Measurements from ENCODE around the gene SDK1. TPM values are rescaled to one million over a fixed set of nuclear protein-coding genes. Genes with fewer than 3 reads are reported as not detected.

The SDK1 gene
- total and polyA plus RNA-seq, 4 donors = 0.12 to 0.47 (median 0.36) TPM

DNA sequence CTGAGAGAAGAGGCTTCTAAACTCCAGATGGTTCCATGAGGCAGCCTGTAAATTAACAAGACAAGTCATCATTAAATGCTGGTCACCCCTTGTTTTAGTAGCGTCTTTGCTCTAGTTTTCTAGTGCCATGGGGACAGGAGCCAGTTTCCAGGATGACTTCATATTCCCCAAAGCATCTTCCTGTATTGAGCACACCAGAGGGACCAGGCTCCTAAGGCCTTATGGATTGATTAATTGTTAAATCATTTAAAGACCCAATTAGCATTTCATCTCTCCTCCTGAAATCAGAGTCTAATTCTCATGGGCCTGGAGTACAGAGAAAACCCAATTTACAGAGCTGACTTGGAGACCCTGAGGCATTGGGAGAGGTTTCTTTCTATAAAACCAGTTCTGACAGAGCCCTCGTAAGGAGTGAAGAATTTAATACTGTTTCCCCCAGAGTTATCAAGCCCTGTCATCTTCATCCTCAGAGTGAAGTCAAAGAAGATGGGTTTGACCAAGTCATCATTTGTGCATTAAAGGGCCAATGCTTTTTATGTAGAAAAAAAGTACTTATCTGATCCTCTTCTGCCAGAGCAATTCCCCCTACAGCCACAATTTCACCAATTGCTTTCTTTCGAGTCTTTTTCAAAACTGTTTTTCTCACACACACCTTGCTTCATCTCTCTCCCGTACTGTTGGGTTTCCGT is 678.7 kb downstream of the SDK1 start:
- H3K36me3 ChIP-seq (ENCODE audit: control insufficient read depth in 4 of 4, insufficient read depth in 3 of 4, low read depth in 1 of 4, low read length in 3 of 4) = no peaks in the 10 kb centered on the region
- H3K4me3 ChIP-seq (ENCODE audit: low read depth in 1 of 3, low read length in 3 of 3) = no peak overlapping the region
- no peaks in the 10 kb centered on the region for H3K27me3 ChIP-seq (ENCODE audit: control insufficient read depth in 4 of 4, insufficient read depth in 4 of 4, low read length in 3 of 4)
- no peak overlapping the region for H3K9ac ChIP-seq (ENCODE audit: low read depth in 1 of 2, low read length in 2 of 2)
- H3K9me3 ChIP-seq (ENCODE audit: control insufficient read depth in 4 of 4, low read length in 3 of 4) = peaks cover 0 to 3% (median 0%) of the 10 kb centered on the region in 4 donors
- DNase-seq (ENCODE audit: low spot score) = no peak
- WGBS = 83% methylated on average over 5 of the region's 5 CpGs
- no peaks in the 10 kb centered on the region for H3K4me1 ChIP-seq (ENCODE audit: control insufficient read depth in 4 of 4, insufficient read depth in 4 of 4, low read length in 3 of 4)
- no peak overlapping the region for H3K27ac ChIP-seq (ENCODE audit: low read depth in 1 of 2, low read length in 2 of 2)
- TF ChIP-seq NR2F2 (IDR thresholded peaks at IDR 0.05) = no peak
- no peak for TF ChIP-seq YY1 (IDR thresholded peaks at IDR 0.05)
- no peak for TF ChIP-seq EGR1 (IDR thresholded peaks at IDR 0.05; ENCODE audit: low read depth in 2 of 2)
- TF ChIP-seq, protein P1, sequence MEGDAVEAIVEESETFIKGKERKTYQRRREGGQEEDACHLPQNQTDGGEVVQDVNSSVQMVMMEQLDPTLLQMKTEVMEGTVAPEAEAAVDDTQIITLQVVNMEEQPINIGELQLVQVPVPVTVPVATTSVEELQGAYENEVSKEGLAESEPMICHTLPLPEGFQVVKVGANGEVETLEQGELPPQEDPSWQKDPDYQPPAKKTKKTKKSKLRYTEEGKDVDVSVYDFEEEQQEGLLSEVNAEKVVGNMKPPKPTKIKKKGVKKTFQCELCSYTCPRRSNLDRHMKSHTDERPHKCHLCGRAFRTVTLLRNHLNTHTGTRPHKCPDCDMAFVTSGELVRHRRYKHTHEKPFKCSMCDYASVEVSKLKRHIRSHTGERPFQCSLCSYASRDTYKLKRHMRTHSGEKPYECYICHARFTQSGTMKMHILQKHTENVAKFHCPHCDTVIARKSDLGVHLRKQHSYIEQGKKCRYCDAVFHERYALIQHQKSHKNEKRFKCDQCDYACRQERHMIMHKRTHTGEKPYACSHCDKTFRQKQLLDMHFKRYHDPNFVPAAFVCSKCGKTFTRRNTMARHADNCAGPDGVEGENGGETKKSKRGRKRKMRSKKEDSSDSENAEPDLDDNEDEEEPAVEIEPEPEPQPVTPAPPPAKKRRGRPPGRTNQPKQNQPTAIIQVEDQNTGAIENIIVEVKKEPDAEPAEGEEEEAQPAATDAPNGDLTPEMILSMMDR (IDR thresholded peaks at IDR 0.05; ENCODE audit: low read depth, low read length, missing input control) = no peak
- TF ChIP-seq, protein P2, sequence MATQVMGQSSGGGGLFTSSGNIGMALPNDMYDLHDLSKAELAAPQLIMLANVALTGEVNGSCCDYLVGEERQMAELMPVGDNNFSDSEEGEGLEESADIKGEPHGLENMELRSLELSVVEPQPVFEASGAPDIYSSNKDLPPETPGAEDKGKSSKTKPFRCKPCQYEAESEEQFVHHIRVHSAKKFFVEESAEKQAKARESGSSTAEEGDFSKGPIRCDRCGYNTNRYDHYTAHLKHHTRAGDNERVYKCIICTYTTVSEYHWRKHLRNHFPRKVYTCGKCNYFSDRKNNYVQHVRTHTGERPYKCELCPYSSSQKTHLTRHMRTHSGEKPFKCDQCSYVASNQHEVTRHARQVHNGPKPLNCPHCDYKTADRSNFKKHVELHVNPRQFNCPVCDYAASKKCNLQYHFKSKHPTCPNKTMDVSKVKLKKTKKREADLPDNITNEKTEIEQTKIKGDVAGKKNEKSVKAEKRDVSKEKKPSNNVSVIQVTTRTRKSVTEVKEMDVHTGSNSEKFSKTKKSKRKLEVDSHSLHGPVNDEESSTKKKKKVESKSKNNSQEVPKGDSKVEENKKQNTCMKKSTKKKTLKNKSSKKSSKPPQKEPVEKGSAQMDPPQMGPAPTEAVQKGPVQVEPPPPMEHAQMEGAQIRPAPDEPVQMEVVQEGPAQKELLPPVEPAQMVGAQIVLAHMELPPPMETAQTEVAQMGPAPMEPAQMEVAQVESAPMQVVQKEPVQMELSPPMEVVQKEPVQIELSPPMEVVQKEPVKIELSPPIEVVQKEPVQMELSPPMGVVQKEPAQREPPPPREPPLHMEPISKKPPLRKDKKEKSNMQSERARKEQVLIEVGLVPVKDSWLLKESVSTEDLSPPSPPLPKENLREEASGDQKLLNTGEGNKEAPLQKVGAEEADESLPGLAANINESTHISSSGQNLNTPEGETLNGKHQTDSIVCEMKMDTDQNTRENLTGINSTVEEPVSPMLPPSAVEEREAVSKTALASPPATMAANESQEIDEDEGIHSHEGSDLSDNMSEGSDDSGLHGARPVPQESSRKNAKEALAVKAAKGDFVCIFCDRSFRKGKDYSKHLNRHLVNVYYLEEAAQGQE (IDR thresholded peaks at IDR 0.05) = no peak
- no peak for TF ChIP-seq TAF1 (conservative IDR thresholded peaks at IDR 0.05)
- TF ChIP-seq HNF4G (IDR thresholded peaks at IDR 0.05) = no peak
- no peak for TF ChIP-seq HNF4A (conservative IDR thresholded peaks at IDR 0.05)
- TF ChIP-seq, protein P3, sequence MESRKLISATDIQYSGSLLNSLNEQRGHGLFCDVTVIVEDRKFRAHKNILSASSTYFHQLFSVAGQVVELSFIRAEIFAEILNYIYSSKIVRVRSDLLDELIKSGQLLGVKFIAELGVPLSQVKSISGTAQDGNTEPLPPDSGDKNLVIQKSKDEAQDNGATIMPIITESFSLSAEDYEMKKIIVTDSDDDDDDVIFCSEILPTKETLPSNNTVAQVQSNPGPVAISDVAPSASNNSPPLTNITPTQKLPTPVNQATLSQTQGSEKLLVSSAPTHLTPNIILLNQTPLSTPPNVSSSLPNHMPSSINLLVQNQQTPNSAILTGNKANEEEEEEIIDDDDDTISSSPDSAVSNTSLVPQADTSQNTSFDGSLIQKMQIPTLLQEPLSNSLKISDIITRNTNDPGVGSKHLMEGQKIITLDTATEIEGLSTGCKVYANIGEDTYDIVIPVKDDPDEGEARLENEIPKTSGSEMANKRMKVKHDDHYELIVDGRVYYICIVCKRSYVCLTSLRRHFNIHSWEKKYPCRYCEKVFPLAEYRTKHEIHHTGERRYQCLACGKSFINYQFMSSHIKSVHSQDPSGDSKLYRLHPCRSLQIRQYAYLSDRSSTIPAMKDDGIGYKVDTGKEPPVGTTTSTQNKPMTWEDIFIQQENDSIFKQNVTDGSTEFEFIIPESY (IDR thresholded peaks at IDR 0.05) = no peak
- no peak for TF ChIP-seq FOXA2 (IDR thresholded peaks at IDR 0.05)
- TF ChIP-seq RXRA (IDR thresholded peaks at IDR 0.05) = no peak
- no peak for TF ChIP-seq FOXA1 (IDR thresholded peaks at IDR 0.05)

DNA sequence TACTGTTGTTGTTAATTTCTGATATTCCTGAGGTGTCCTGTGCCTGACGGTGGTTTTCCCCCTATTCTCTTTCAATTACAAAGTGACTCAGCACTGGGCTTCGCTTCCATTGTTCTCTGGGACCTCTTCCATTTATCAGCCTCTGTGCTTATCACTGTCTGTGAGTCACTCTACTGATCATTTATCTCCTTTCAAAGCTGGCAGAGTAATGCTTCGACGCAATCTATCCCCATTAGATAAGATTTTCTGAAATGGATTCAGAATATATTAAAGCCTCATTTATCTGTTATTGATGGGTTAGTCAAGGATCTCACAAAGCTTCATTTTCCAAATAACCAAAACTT is 679.2 kb downstream of the SDK1 start:
- no peak for DNase-seq (ENCODE audit: low spot score)
- Histone ChIP-seq H3K4me1 (ENCODE audit: control insufficient read depth in 4 of 4, insufficient read depth in 4 of 4, low read length in 3 of 4) (no peaks in the 10 kb centered on the region), H3K4me3 (ENCODE audit: low read depth in 1 of 3, low read length in 3 of 3) (no peak overlapping the region), H3K9ac (ENCODE audit: low read depth in 1 of 2, low read length in 2 of 2) (no peak overlapping the region), H3K36me3 (ENCODE audit: control insufficient read depth in 4 of 4, insufficient read depth in 3 of 4, low read depth in 1 of 4, low read length in 3 of 4) (no peaks in the 10 kb centered on the region), H3K27ac (ENCODE audit: low read depth in 1 of 2, low read length in 2 of 2) (no peak overlapping the region), H3K27me3 (ENCODE audit: control insufficient read depth in 4 of 4, insufficient read depth in 4 of 4, low read length in 3 of 4) (no peaks in the 10 kb centered on the region), H3K9me3 (ENCODE audit: control insufficient read depth in 4 of 4, low read length in 3 of 4) (peaks cover 0 to 3% (median 0%) of the 10 kb centered on the region in 4 donors)
- 64% methylated on average over 4 of the region's 4 CpGs for WGBS
- TF ChIP-seq, protein P2 (IDR thresholded peaks at IDR 0.05) = no peak
- TF ChIP-seq, protein P3 (IDR thresholded peaks at IDR 0.05) = no peak
- TF ChIP-seq EGR1 (IDR thresholded peaks at IDR 0.05; ENCODE audit: low read depth in 2 of 2) (no peak), GABPA (IDR thresholded peaks at IDR 0.05 in 1 of 2, conservative IDR thresholded peaks at IDR 0.05 in 1 of 2) (no peak), RXRA (IDR thresholded peaks at IDR 0.05) (no peak), FOXA1 (IDR thresholded peaks at IDR 0.05) (no peak), JUND (IDR thresholded peaks at IDR 0.05) (no peak), HNF4G (IDR thresholded peaks at IDR 0.05) (no peak)
- TF ChIP-seq, protein P4, sequence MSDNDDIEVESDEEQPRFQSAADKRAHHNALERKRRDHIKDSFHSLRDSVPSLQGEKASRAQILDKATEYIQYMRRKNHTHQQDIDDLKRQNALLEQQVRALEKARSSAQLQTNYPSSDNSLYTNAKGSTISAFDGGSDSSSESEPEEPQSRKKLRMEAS (IDR thresholded peaks at IDR 0.05) = no peak

All from liver (tissue), 9 donors.